Epithelial cell of prostate (primary cell): ENCODE results near the gene PIK3C2G.

ENCODE experiments used
- DNase-seq: peaks from one replicate; pipeline ENCODE4 v3.0.0-alpha.2; 2011; ENCODE audit warnings: low read depth, low spot score
- H3K27ac ChIP-seq: fragments of 450-650 bp; 2 replicates; pipeline ENCODE4 v1.5.1; 2017; ENCODE audit warnings: mild to moderate bottlenecking

Gene PIK3C2G

GRCh38 chr12:18402872-18403611 lies 141.7 kb downstream of the PIK3C2G start:
- no peak overlapping the region for H3K27ac ChIP-seq
- DNase-seq = no peak

GRCh38 chr12:18411453-18411852 lies 150.1 kb downstream of the PIK3C2G start:
- no peak for DNase-seq
- no peak overlapping the region for H3K27ac ChIP-seq

- peak; percentile 31 for DNase-seq
- H3K27ac ChIP-seq = no peak overlapping the region
Observed at GRCh38 chr12:18414671-18415070, 153.4 kb downstream of the PIK3C2G start.

GRCh38 chr12:18415227-18415626 lies 153.9 kb downstream of the PIK3C2G start:
- no peak for DNase-seq
- H3K27ac ChIP-seq = no peak overlapping the region

GRCh38 chr12:18416412-18416811 lies 155.1 kb downstream of the PIK3C2G start:
- DNase-seq = no peak
- no peak overlapping the region for H3K27ac ChIP-seq

- H3K27ac ChIP-seq = no peak overlapping the region
- DNase-seq = no peak
Observed at GRCh38 chr12:18419311-18419710, 158.0 kb downstream of the PIK3C2G start.

- no peak for DNase-seq
- H3K27ac ChIP-seq = no peak overlapping the region
Observed at GRCh38 chr12:18421867-18422266, 160.5 kb downstream of the PIK3C2G start.

GRCh38 chr12:18422871-18423270 lies 161.6 kb downstream of the PIK3C2G start:
- no peak overlapping the region for H3K27ac ChIP-seq
- DNase-seq = no peak

GRCh38 chr12:18424857-18425256 lies 163.5 kb downstream of the PIK3C2G start:
- H3K27ac ChIP-seq = no peak overlapping the region
- no peak for DNase-seq

- no peak for DNase-seq
- H3K27ac ChIP-seq = no peak overlapping the region
Observed at GRCh38 chr12:18427520-18427919, 166.2 kb downstream of the PIK3C2G start.

GRCh38 chr12:18428416-18428815 lies 167.1 kb downstream of the PIK3C2G start:
- H3K27ac ChIP-seq = no peak overlapping the region
- peak; percentile 51 for DNase-seq

GRCh38 chr12:18429366-18429765 lies 168.0 kb downstream of the PIK3C2G start:
- no peak overlapping the region for H3K27ac ChIP-seq
- no peak for DNase-seq

- H3K27ac ChIP-seq = no peak overlapping the region
- DNase-seq = no peak
Observed at GRCh38 chr12:18430425-18431048, 169.2 kb downstream of the PIK3C2G start.

GRCh38 chr12:18431771-18432170 lies 170.5 kb downstream of the PIK3C2G start:
- no peak for DNase-seq
- H3K27ac ChIP-seq = no peak overlapping the region

- no peak for DNase-seq
- no peak overlapping the region for H3K27ac ChIP-seq
Observed at GRCh38 chr12:18432206-18432605, 170.9 kb downstream of the PIK3C2G start.

GRCh38 chr12:18436170-18436569 lies 174.9 kb downstream of the PIK3C2G start:
- no peak for DNase-seq

GRCh38 chr12:18439541-18439940 lies 178.2 kb downstream of the PIK3C2G start:
- no peak overlapping the region for H3K27ac ChIP-seq
- DNase-seq = no peak

More at GRCh38 chr12:18436170-18436569, 174.9 kb downstream of the PIK3C2G start:
- H3K27ac ChIP-seq = no peak overlapping the region

GRCh38 chr12:18443768-18444437 lies 182.6 kb downstream of the PIK3C2G start:
- no peak overlapping the region for H3K27ac ChIP-seq
- DNase-seq = no peak

GRCh38 chr12:18446061-18446644 lies 184.8 kb downstream of the PIK3C2G start:
- DNase-seq = no peak
- H3K27ac ChIP-seq = no peak overlapping the region

- DNase-seq = no peak
- H3K27ac ChIP-seq = no peak overlapping the region
Observed at GRCh38 chr12:18454330-18454729, 193.0 kb downstream of the PIK3C2G start.

GRCh38 chr12:18456344-18456743 lies 195.0 kb downstream of the PIK3C2G start:
- no peak for DNase-seq
- H3K27ac ChIP-seq = no peak overlapping the region
